ENCODE data around the gene SPATC1L.

GRCh38 chr21:46153247-46154154, 30.8 kb downstream of the SPATC1L start:
- TF ChIP-seq YY1 (IDR thresholded peaks at IDR 0.05; ENCODE audit: insufficient read depth, insufficient read length) (no peak), SUZ12 (IDR thresholded peaks at IDR 0.05; ENCODE audit: extremely low read depth, insufficient read depth, insufficient read length) (no peak)
